ENCODE results near the gene LYG1.

LYG1 gene

GRCh38 chr2:99260184-99260583 is 40.8 kb downstream of the LYG1 start:
- Histone ChIP-seq H3K9ac (ENCODE audit: low read length) (no peak overlapping the region), H3K27me3 (ENCODE audit: control insufficient read depth in 1 of 2, insufficient read depth in 2 of 2, low read length in 2 of 2) (no peaks in the 10 kb centered on the region), H3K9me3 (ENCODE audit: low read length) (no peaks in the 10 kb centered on the region), H3K27ac (ENCODE audit: low read depth, low read length) (no peak overlapping the region), H3K4me1 (ENCODE audit: insufficient read depth, low read length) (no peaks in the 10 kb centered on the region), H3K4me3 (ENCODE audit: low read depth in 1 of 2, low read length in 2 of 2) (no peak overlapping the region), H3K36me3 (ENCODE audit: insufficient read depth, low read length) (no peaks in the 10 kb centered on the region)

GRCh38 chr2:99259465-99259864 is 41.5 kb downstream of the LYG1 start:
- H3K9me3 ChIP-seq (ENCODE audit: low read length): no peaks in the 10 kb centered on the region

GRCh38 chr2:99256677-99257076 is 44.3 kb downstream of the LYG1 start:
- H3K9ac ChIP-seq (ENCODE audit: low read length): no peak overlapping the region
- H3K27me3 ChIP-seq (ENCODE audit: control insufficient read depth in 1 of 2, insufficient read depth in 2 of 2, low read length in 2 of 2): no peaks in the 10 kb centered on the region
- no peaks in the 10 kb centered on the region for H3K4me1 ChIP-seq (ENCODE audit: insufficient read depth, low read length)
- H3K36me3 ChIP-seq (ENCODE audit: insufficient read depth, low read length): no peaks in the 10 kb centered on the region
- no peak overlapping the region for H3K4me3 ChIP-seq (ENCODE audit: low read depth in 1 of 2, low read length in 2 of 2)
- H3K9me3 ChIP-seq (ENCODE audit: low read length): no peaks in the 10 kb centered on the region
- no peak overlapping the region for H3K27ac ChIP-seq (ENCODE audit: low read depth, low read length)

More at GRCh38 chr2:99259465-99259864, 41.5 kb downstream of the LYG1 start:
- no peaks in the 10 kb centered on the region for H3K27me3 ChIP-seq (ENCODE audit: control insufficient read depth in 1 of 2, insufficient read depth in 2 of 2, low read length in 2 of 2)
- H3K4me1 ChIP-seq (ENCODE audit: insufficient read depth, low read length): no peaks in the 10 kb centered on the region
- no peak overlapping the region for H3K4me3 ChIP-seq (ENCODE audit: low read depth in 1 of 2, low read length in 2 of 2)
- no peak overlapping the region for H3K9ac ChIP-seq (ENCODE audit: low read length)
- H3K36me3 ChIP-seq (ENCODE audit: insufficient read depth, low read length): no peaks in the 10 kb centered on the region
- no peak overlapping the region for H3K27ac ChIP-seq (ENCODE audit: low read depth, low read length)

GRCh38 chr2:99255491-99256318 is 45.3 kb downstream of the LYG1 start, which contains the start of gene LYG2:
Gene LYG2 (minus strand): TSS chr2:99255666. CDS start chr2:99254260, 1,406 bp downstream.
- H3K27ac ChIP-seq (ENCODE audit: low read depth, low read length): no peak within 1 kb of the TSS
- no peak within 1 kb of the TSS for H3K9ac ChIP-seq (ENCODE audit: low read length)
- no peaks in the 10 kb centered on the region for H3K36me3 ChIP-seq (ENCODE audit: insufficient read depth, low read length)
- no peaks in the 10 kb centered on the region for H3K27me3 ChIP-seq (ENCODE audit: control insufficient read depth in 1 of 2, insufficient read depth in 2 of 2, low read length in 2 of 2)
- no peak within 1 kb of the TSS for H3K4me3 ChIP-seq (ENCODE audit: low read depth in 1 of 2, low read length in 2 of 2)
- no peaks in the 10 kb centered on the region for H3K4me1 ChIP-seq (ENCODE audit: insufficient read depth, low read length)
- H3K9me3 ChIP-seq (ENCODE audit: low read length): no peaks in the 10 kb centered on the region

- no peaks in the 10 kb centered on the region for H3K4me1 ChIP-seq (ENCODE audit: insufficient read depth, low read length)
- no peak overlapping the region for H3K4me3 ChIP-seq (ENCODE audit: low read depth in 1 of 2, low read length in 2 of 2)
- no peaks in the 10 kb centered on the region for H3K27me3 ChIP-seq (ENCODE audit: control insufficient read depth in 1 of 2, insufficient read depth in 2 of 2, low read length in 2 of 2)
- H3K36me3 ChIP-seq (ENCODE audit: insufficient read depth, low read length): no peaks in the 10 kb centered on the region
- no peaks in the 10 kb centered on the region for H3K9me3 ChIP-seq (ENCODE audit: low read length)
- H3K27ac ChIP-seq (ENCODE audit: low read depth, low read length): no peak overlapping the region
- H3K9ac ChIP-seq (ENCODE audit: low read length): no peak overlapping the region
Observed at GRCh38 chr2:99249951-99250350, 51.0 kb downstream of the LYG1 start.

- H3K27ac ChIP-seq (ENCODE audit: low read depth, low read length): no peak overlapping the region
Observed at GRCh38 chr2:99242151-99242550, 58.8 kb downstream of the LYG1 start.

GRCh38 chr2:99240431-99240830 is 60.6 kb downstream of the LYG1 start:
- Histone ChIP-seq H3K9me3 (ENCODE audit: low read length) (no peaks in the 10 kb centered on the region), H3K4me3 (ENCODE audit: low read depth in 1 of 2, low read length in 2 of 2) (no peak overlapping the region), H3K36me3 (ENCODE audit: insufficient read depth, low read length) (no peaks in the 10 kb centered on the region), H3K9ac (ENCODE audit: low read length) (no peak overlapping the region), H3K4me1 (ENCODE audit: insufficient read depth, low read length) (no peaks in the 10 kb centered on the region), H3K27me3 (ENCODE audit: control insufficient read depth in 1 of 2, insufficient read depth in 2 of 2, low read length in 2 of 2) (no peaks in the 10 kb centered on the region), H3K27ac (ENCODE audit: low read depth, low read length) (no peak overlapping the region)

More at GRCh38 chr2:99242151-99242550, 58.8 kb downstream of the LYG1 start:
- no peak overlapping the region for H3K9ac ChIP-seq (ENCODE audit: low read length)
- H3K36me3 ChIP-seq (ENCODE audit: insufficient read depth, low read length): no peaks in the 10 kb centered on the region
- no peak overlapping the region for H3K4me3 ChIP-seq (ENCODE audit: low read depth in 1 of 2, low read length in 2 of 2)
- no peaks in the 10 kb centered on the region for H3K4me1 ChIP-seq (ENCODE audit: insufficient read depth, low read length)
- no peaks in the 10 kb centered on the region for H3K9me3 ChIP-seq (ENCODE audit: low read length)
- no peaks in the 10 kb centered on the region for H3K27me3 ChIP-seq (ENCODE audit: control insufficient read depth in 1 of 2, insufficient read depth in 2 of 2, low read length in 2 of 2)

GRCh38 chr2:99238599-99238998 is 62.4 kb downstream of the LYG1 start:
- Histone ChIP-seq H3K9ac (ENCODE audit: low read length) (no peak overlapping the region), H3K36me3 (ENCODE audit: insufficient read depth, low read length) (no peaks in the 10 kb centered on the region), H3K27ac (ENCODE audit: low read depth, low read length) (no peak overlapping the region), H3K9me3 (ENCODE audit: low read length) (no peaks in the 10 kb centered on the region), H3K4me1 (ENCODE audit: insufficient read depth, low read length) (no peaks in the 10 kb centered on the region), H3K4me3 (ENCODE audit: low read depth in 1 of 2, low read length in 2 of 2) (no peak overlapping the region), H3K27me3 (ENCODE audit: control insufficient read depth in 1 of 2, insufficient read depth in 2 of 2, low read length in 2 of 2) (no peaks in the 10 kb centered on the region)

Measured in muscle layer of colon (tissue), 2 donors.